Common myeloid progenitor, CD34-positive (primary cell): ENCODE data around the gene NCBP3.

Experiments used
- CTCF ChIA-PET: fragments of 350-600 bp; sonication (Branson Sonifier 250); formaldehyde crosslinking; loops from one replicate; lab custom pipeline; 2021; ENCODE audit warnings: antibody characterized with exemption; lab: Charles Lee
- POLR2A ChIA-PET: fragments of 350-600 bp; sonication (Branson Sonifier 250); formaldehyde crosslinking; loops from one replicate; lab custom pipeline; 2021; ENCODE audit warnings: antibody characterized with exemption; lab: Charles Lee
- DNase-seq, 3 donors: peaks; one replicate each; pipeline versions ENCODE4 v3.0.0 to v3.0.0-alpha.2; 2013
- H3K27ac ChIP-seq, 2 experiments: 1 replicate in 1 of 2; 2 replicates in 1 of 2; pipeline ENCODE4 v1.7.0; 2013; ENCODE audit warnings: inconsistent platforms in 2 of 2, low read length in 2 of 2, mild to moderate bottlenecking in 2 of 2, low read depth in 1 of 2, moderate library complexity in 1 of 2; ENCODE audit not compliant: severe bottlenecking in 2 of 2, insufficient read depth in 1 of 2, poor library complexity in 1 of 2
- H3K27me3 ChIP-seq, 5 experiments: replicated peaks in 2 of 5; 1 replicate in 3 of 5; 2 replicates in 2 of 5; pipeline versions ENCODE4 v1.6.1 to v1.7.0; 2013; ENCODE audit warnings: low read length in 4 of 5, mild to moderate bottlenecking in 2 of 5, moderate library complexity in 2 of 5, inconsistent platforms in 1 of 5; ENCODE audit not compliant: insufficient read depth in 5 of 5, control insufficient read depth in 4 of 5
- H3K36me3 ChIP-seq, 4 experiments: 1 replicate in 2 of 4; 2 replicates in 2 of 4; pipeline versions ENCODE4 v1.6.1 to v1.7.0; 2013; ENCODE audit warnings: low read length in 3 of 4, control low read depth in 1 of 4, mild to moderate bottlenecking in 1 of 4; ENCODE audit not compliant: control insufficient read depth in 4 of 4, insufficient read depth in 4 of 4
- H3K4me1 ChIP-seq, 4 experiments: 1 replicate in 3 of 4; 2 replicates in 1 of 4; pipeline versions ENCODE4 v1.6.1 to v1.7.1; 2013; ENCODE audit warnings: low read length in 3 of 4, mild to moderate bottlenecking in 3 of 4, control low read depth in 1 of 4, inconsistent platforms in 1 of 4, moderate library complexity in 1 of 4; ENCODE audit not compliant: control insufficient read depth in 4 of 4, insufficient read depth in 4 of 4; ENCODE audit errors: control extremely low read depth in 1 of 4
- H3K4me3 ChIP-seq, 7 experiments: 1 replicate in 4 of 7; 2 replicates in 3 of 7; pipeline versions ENCODE4 v1.5.1 to v1.7.0; 2013; ENCODE audit warnings: mild to moderate bottlenecking in 7 of 7, low read length in 6 of 7, moderate library complexity in 6 of 7, inconsistent platforms in 2 of 7, low read depth in 2 of 7, control low read depth in 1 of 7; ENCODE audit not compliant: insufficient read depth in 4 of 7, control insufficient read depth in 1 of 7; ENCODE audit errors: extremely low read depth in 1 of 7
- H3K9me3 ChIP-seq, 5 experiments: 1 replicate in 4 of 5; 2 replicates in 1 of 5; pipeline versions ENCODE4 v1.6.1 to v1.7.1; 2013; ENCODE audit warnings: low read length in 4 of 5, mild to moderate bottlenecking in 2 of 5, inconsistent platforms in 1 of 5, low read depth in 1 of 5, moderate library complexity in 1 of 5; ENCODE audit not compliant: control insufficient read depth in 4 of 5, insufficient read depth in 2 of 5; ENCODE audit errors: control extremely low read depth in 1 of 5
- WGBS: methylation state at CpG from one replicate; pipeline ENCODE4 v1.1.5; 2013; ENCODE audit not compliant: insufficient coverage; 5-methylcytosine and 5-hydroxymethylcytosine counted together

Gene NCBP3

DNA sequence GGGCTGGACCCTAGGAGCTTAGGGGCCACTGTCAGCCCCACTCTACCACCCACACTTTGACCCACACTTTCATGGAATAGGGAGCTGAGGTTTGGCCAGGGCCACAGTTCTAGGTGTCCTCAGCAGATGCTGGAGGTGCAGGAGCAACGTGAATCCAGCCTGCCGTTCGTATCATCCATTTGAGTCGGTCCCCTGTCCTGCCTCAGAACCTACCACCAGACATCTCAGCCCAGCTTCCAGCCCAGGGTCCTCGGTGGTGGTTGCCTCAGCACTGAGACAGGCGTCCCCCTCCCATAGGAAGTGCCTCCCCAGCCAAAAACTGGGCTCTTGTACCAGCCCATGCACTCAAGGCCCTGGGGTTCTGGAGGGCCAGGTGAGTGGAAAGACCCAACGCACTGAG lies 44.7 kb downstream of the NCBP3 start:
- Histone ChIP-seq H3K36me3 (peaks cover 0 to 13% (median 2%) of the 10 kb centered on the region in 4 experiments), H3K4me1 (peaks cover 2 to 37% (median 18%) of the 10 kb centered on the region in 4 experiments), H3K27ac (no peak overlapping the region), H3K9me3 (no peaks in the 10 kb centered on the region), H3K27me3 (no peaks in the 10 kb centered on the region), H3K4me3 (no peak overlapping the region)
- POLR2A ChIA-PET: interaction anchor here (0.7 kb wide), 1 partner anchor 15 kb away, joined by 5 read pairs; no protein-coding TSS in a partner anchor
- CTCF ChIA-PET: interaction anchor here (1.0 to 3.4 kb wide), 3 partner anchors 10 to 64 kb away, joined by 3 to 14 read pairs (median 5); no protein-coding TSS in a partner anchor
- no peak for DNase-seq
- 100% methylated on average over 7 of the region's 7 CpGs for WGBS

DNA sequence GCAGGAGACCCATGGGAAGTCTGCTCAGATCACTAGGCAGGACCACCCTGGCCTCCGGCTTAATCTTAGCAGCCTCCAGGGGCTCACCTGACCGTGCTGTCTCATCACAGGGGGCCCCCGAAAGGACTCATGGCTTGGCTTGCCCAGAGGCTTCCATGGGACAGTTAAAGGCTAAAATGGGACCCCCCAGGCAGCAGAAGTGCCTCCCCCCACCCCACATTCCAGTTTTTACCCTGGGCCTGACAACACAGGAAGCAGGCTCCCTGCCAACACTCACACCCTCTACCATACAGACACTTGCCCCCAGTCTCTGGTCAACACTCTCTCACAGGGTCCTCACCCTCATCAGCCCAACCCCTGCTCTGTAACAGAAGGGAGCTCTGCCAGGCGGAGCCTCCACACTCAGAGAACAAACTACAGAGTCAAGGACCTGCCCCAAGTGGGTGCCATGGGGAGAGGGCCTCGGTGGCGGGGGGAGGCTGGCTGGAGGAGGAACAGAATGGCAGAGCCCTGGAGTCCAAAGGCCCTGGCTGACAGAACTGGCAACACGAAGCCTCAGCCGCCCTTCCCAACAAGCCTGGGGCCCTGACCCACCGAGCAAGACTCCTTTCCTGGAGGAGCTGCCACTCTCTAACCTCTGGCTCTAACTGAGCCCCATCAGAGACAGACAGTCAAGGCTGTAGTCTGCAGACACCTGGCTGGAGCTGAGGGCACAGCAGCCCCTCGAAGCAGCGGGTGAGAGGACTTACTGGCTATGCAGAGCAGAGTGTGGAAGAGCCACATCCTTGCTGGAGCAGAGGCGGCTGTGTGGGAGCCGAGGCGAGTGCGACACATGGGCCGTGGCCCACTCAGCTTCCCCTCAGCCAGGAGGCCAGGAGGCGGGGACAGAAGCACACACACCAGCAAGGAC lies 45.4 kb downstream of the NCBP3 start, which contains the start of gene ITGAE:
Gene ITGAE (minus strand): TSS at position 827 of the 910 bp plus-strand sequence. CDS start 44 bp downstream, at position 783.
- WGBS: 97% methylated on average over 9 of the region's 17 CpGs
- H3K4me1 ChIP-seq: peaks cover 2 to 41% (median 22%) of the 10 kb centered on the region in 4 experiments
- no peak within 1 kb of the TSS for H3K27ac ChIP-seq
- H3K36me3 ChIP-seq: peaks cover 0 to 10% (median 2%) of the 10 kb centered on the region in 4 experiments
- CTCF ChIA-PET: interaction anchor here (0.8 to 3.4 kb wide), 5 partner anchors 9 to 64 kb away, joined by 3 to 14 read pairs (median 5); no protein-coding TSS in a partner anchor
- no peaks in the 10 kb centered on the region for H3K27me3 ChIP-seq
- no peak for DNase-seq
- H3K9me3 ChIP-seq: no peaks in the 10 kb centered on the region
- POLR2A ChIA-PET: interaction anchor here (0.7 kb wide), 1 partner anchor 16 kb away, joined by 5 read pairs; no protein-coding TSS in a partner anchor
- no peak within 1 kb of the TSS for H3K4me3 ChIP-seq

DNA sequence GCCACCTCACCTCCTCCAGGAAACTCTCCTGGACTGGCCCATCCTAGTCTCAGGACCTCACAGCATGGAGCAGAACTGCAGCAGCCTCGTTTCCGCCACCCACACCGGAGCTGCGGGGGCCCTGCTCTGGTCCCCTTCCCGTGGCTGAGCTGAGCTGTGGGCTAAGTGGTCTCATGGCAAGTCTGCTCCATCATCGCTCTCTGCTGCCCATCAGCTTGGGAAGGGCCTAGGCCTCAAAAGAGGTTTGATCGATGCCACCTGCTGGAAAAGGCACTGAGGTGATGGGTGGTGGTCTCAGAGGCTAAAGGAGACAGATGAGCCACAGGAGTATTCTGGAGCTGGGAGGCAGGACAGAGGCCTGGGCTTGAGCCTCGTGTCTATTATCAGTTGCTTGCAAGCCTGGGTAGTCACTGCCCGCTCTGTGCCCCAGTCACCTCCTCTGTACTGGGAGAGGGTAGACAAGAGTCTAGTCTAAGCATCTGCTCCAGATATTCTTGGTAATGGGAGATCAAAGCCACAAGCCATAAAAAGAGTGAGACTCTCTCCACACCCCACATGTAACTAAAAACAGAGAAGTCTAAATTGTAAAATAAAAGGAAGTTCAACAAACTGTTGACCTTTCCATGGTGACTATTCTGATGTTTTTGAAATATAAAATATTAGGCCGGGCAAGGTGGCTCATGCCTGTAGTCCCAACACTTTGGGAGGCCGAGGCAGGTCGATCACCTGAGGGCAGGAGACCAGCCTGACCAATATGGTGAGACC lies 46.7 kb downstream of the NCBP3 start:
- H3K27ac ChIP-seq: no peak overlapping the region
- peaks cover 0 to 5% (median 2%) of the 10 kb centered on the region in 4 experiments for H3K36me3 ChIP-seq
- no peak overlapping the region for H3K4me3 ChIP-seq
- ChIA-PET CTCF (interaction anchor here (0.8 to 1.7 kb wide), 2 partner anchors 27 to 62 kb away, joined by 3 to 8 read pairs; no protein-coding TSS in a partner anchor), POLR2A (interaction anchor here (0.6 kb wide), 1 partner anchor 154 kb away, joined by 4 read pairs; no protein-coding TSS in a partner anchor)
- peaks cover 2 to 49% (median 22%) of the 10 kb centered on the region in 4 experiments for H3K4me1 ChIP-seq
- no peaks in the 10 kb centered on the region for H3K27me3 ChIP-seq
- DNase-seq: peak in 2 of 3 donors; percentile 27 to 38
- H3K9me3 ChIP-seq: no peaks in the 10 kb centered on the region
- WGBS: 95% methylated on average over 7 of the region's 12 CpGs

DNA sequence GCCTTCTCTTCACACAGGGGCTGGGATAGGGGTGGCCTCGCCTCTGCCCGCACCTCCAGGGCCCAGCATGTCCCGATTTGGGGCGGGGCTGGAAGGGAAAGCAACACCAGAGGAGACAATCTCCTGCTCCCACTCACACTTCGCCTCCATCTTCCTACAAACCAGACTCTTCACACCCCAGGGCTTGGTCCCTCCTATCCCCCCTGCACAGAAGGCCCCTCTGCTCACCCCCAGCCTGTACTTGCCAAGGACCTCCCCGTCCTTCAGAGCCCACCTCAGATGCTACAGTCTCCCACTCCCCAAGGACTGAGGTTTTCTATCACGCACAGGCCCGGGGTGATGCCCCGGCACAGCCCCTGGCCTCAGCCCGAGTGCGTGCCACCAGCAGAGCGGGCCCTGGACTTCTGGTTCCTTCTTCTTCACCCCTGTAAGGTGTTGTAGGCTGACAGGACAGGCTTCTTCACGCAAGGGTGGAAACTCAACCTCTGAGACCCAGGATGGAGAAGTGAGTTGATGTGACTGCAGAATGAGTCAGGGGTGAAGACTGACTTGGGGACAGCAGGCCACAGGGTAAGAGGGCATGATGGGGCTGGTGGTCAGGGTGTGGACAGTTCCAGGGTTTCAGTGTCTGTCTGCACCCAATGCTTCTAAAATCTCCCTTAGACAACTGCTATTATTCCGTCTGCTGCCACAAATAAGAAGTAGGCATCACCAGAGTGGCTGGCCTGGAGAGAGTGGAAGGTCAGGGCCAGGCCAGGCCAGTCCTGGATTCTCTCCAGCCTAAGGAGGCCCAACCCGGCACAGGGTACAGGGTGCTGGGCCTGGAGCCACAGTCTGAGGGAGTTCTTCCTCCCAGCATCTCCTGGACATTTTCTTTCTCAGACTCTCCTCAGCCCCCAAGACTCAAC lies 47.5 kb downstream of the NCBP3 start:
- POLR2A ChIA-PET: interaction anchor here (0.6 kb wide), 1 partner anchor 153 kb away, joined by 4 read pairs; no protein-coding TSS in a partner anchor
- CTCF ChIA-PET: interaction anchor here (0.8 to 3.5 kb wide), 3 partner anchors 26 to 62 kb away, joined by 3 to 10 read pairs (median 8); no protein-coding TSS in a partner anchor
- Histone ChIP-seq H3K4me3 (no peak overlapping the region), H3K27me3 (no peaks in the 10 kb centered on the region), H3K36me3 (peaks cover 0 to 5% (median under 1%) of the 10 kb centered on the region in 4 experiments), H3K27ac (no peak overlapping the region), H3K9me3 (no peaks in the 10 kb centered on the region), H3K4me1 (peaks cover 2 to 49% (median 22%) of the 10 kb centered on the region in 4 experiments)
- no peak for DNase-seq
- 93% methylated on average over 10 of the region's 15 CpGs for WGBS

DNA sequence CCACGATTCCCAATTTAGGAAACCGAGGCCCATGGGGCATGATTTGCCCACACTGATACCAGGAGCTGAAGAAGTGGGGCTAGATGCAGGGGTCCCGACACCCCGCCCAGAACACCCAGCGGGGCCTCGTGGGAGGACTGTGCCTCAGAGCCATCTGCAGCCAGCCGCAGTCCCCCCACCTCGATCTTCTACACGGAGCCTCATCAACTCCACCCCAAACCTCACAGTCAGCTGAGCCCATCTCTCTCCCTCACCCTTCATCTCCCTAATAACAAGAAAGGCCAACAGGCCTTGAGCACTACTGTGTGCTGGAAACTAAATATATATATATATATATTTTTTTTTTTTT lies 49.2 kb downstream of the NCBP3 start:
- no peaks in the 10 kb centered on the region for H3K27me3 ChIP-seq
- POLR2A ChIA-PET: interaction anchor here (0.6 kb wide), 1 partner anchor 47 kb away, joined by 5 read pairs; no protein-coding TSS in a partner anchor
- H3K27ac ChIP-seq: no peak overlapping the region
- H3K4me1 ChIP-seq: peaks cover 0 to 37% (median 22%) of the 10 kb centered on the region in 4 experiments
- no peak overlapping the region for H3K4me3 ChIP-seq
- 100% methylated on average over 2 of the region's 9 CpGs for WGBS
- no peaks in the 10 kb centered on the region for H3K9me3 ChIP-seq
- peak in 1 of 3 donors; percentile 25 for DNase-seq
- H3K36me3 ChIP-seq: no peaks in the 10 kb centered on the region
- CTCF ChIA-PET: interaction anchor here (1.1 to 3.5 kb wide), 2 partner anchors 32 to 60 kb away, joined by 3 to 10 read pairs; no protein-coding TSS in a partner anchor
